Limb (tissue), 2 donors: ENCODE results near the gene PPP1R3E.
"Not testable (repeated sequence)": the region's sequence is repeated elsewhere in the genome, so short reads cannot be mapped to it uniquely, and the experiment has no call there.

Source experiments
- DNase-seq, 2 donors: peaks; one replicate each; pipeline ENCODE4 v3.0.0-alpha.2; 2016; ENCODE audit errors: extremely low spot score in 2 of 2

The PPP1R3E gene

DNA sequence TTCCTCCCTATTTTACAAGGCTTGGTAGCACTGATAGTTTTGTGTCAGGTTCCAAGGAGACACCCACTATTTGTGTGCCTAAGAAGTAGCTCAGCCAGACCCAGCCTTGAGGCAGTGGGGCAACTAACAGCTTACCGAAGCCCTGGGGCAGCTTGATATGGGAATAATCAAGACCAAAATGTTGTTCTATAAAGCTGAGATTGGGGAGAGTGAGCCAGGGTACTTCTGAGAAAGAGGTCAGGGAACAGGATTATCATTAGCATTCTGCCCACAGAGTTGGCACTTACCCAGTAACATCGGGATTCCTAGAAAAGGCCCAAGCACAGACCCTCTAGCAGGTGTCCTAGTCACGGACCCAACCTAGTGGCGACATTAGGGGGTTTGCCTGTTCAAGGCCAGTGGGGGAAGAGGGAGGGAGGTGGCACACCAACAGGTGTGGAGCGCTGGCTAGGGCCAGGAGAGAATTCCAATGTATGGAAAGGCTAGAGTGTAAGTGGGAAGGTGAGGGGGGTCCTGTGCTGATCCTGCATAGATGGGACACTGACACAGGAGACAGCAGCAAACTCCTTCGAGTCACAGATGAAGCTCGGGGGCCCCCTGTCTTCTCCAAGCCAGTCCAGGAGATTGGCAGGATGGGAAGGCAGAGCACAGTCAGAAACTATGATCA lies 4.9 kb downstream of the PPP1R3E start:
- no peak for DNase-seq

DNA sequence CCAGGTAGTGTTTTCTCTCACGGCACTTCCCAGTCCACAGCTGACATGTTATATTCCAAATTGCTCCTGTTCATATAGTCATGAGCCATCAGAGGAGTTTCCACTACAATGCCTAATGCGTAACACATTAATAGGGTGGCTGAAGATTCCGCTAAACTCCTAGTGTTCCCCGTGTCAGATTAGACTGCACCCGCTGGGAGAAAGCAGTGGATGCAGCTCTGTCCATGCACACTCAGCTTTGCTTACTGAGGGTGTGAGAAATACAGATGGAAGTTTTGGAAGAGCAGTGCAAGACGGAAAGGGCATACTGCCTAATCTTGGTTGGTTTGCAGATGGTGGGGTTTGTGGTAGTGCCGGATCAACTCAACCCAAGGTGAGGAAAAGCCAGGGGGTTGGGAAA lies 5.6 kb downstream of the PPP1R3E start:
- DNase-seq = no peak

DNA sequence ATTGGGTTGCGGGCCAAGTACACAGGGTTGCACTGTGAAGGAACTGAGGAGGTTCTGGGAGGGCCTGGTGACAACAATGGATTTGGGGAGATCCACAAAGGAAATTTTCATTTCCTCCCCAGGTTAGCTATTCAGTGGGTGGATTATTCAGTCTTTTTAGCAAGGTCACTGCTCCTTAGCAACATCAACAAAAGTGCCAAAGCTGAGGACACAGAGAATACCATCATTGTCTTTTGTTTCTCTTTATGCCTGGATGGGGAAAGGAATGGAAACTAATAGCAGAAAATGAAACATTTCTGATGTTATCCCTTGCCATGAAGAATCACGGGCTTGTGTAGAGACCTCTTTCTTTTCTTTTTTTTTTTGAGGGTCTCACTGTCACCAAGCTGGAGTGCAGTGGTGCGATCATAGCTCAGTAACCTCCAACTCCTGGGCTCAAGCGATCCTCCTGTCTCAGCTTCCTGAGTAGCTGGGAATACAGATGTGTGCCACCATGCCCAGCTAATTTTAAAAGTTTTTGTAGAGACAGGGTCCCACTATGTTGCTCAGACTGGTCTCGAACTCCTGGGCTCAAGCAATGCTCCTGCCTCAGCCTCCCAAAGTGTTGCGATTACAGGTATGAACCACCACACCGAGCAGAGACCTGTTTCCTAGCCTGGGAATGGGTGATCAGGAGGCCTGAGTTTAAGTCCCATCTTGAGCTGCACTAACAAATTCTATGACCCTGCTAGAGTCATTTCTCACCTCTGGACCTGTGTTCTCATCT lies 6.5 kb downstream of the PPP1R3E start:
- DNase-seq = no peak

DNA sequence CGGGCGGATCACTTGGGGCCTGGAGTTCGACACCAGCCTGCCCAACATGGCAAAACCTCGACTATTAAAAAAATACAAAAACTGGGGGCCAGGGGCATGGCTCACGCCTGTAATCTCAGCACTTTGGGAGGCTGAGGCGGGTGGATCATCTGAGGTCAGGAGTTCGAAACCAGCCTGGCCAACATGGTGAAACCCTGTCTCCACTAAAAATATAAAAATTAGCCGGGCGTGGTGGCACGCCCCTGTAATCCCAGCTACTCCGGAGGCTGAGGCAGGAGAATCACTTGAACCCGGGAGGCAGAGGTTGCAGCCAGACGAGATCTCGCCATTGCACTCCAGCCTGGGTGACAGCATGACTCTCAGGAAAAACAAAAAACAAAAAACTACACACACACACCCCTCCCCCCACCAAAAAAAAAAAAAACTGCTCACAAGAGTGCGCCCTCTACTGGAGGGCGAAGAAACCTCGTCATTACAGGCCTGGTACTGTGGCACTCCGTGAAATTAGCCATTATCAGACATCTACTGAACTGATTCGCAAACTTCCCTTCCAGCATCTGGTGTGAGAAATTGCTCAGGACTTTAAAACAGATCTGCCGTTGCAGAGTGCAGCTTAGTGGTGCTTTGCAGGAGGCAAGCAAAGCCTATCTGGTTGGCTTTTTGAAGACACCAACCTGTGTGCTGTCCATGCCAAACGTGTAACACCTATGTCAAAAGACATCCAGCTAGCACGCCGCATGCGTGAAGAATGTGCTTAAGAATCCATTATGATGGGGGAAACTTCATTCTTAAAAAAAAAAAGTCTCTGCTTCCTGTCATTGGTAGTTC lies 7.7 kb downstream of the PPP1R3E start:
- DNase-seq = peak; percentile 51

DNA sequence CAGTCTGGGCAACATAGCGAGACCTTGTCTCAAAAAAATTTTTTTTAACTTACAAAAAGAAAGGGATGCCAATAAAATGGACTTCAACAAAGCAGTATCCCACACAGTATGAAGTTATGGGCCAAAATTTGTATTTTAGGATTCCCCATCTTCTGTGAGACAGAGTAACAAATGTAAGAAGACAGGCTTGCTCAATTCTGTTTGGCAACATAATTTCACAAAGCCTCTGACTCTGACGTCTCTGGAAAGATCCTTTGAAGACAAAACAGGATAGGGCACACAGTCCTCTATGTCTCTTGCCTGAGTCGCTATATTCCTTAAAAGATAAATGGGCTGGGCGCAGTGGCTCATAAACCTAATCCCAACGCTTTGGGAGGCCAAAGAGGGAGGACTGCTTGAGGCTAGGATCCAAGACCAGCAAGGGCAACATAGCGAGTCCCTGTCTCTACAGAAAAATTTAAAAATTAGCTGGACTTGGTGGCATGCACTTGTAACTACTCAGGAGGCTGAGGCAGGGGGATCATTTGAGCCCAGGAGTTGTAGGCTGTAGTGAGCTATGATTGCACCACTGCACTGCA lies 15.7 kb downstream of the PPP1R3E start:
- no peak for DNase-seq

DNA sequence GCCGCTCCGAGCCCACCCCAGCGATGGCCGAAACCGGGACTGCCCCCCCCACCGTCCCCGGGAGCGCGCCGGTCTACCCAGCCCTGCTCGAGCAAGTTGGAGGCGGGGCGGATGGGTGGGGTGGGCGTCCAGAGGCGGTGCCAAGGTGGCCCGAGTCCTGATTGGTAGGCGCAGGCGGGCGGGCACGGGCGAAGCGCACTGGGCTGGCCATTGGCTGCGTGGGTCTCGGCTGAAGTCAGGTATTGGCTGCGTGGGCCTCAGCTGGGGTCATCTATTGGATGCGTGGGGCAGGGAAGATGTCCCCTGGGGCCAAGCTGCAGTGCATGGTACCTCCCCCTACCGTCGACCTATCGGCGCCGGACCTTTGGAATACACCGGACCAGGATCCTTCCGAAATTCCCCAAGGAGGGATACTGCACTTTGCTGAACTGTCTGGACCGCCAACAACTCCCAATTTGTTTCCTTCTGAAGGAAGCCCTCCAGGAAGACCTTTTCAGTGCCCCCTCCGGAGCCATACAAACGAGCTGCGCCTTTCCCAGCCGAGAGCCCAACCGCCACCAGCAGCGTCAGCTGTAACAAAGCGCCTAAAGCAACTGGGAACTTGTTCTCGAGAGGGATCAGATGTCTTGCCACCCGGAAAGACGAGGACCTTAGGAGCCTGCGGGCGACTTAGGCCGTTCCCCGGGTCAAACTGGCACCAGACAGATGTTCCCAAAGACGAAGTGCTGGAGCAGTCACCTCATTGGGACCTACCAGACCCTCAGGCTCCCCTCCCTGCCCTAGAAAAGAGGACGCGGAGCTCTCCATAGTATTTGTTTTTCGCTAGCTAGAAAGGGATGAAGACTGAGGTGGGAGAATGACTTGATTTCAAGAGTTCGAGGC lies 16.4 kb downstream of the PPP1R3E start, which contains the start of gene HOMEZ:
Gene HOMEZ (minus strand): TSS at position 113 of the 882 bp plus-strand sequence. CDS start 180 bp downstream, outside the sequence.
- DNase-seq = peak; percentile 99

GRCh38 chr14:23285530-23286019 lies 17.1 kb downstream of the PPP1R3E start:
- peak in 1 of 2 donors; percentile 6 for DNase-seq

- no peak for DNase-seq
Measured at GRCh38 chr14:23284654-23285529, 17.8 kb downstream of the PPP1R3E start.

DNA sequence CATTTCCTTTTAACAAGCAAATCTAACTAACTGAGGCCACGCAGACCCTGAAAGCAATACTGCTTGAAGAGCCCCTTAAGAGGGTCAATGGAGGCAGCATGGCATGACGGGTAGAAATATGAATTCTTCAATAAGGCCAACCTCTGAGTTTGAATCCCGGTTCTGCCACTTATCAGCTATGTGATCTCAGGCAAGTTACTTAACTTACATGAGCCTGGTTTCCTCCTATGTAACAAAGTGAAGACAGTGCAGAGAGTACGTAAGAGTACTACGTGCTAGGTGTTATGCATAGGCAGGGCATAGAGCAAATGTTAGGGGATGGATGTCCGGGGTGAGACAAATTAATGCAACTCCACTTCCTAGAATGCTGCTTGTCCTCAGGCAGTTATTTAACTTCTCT lies 21.4 kb downstream of the PPP1R3E start:
- no peak for DNase-seq

GRCh38 chr14:23277928-23278327 lies 24.7 kb downstream of the PPP1R3E start:
- not testable (repeated sequence) for DNase-seq

DNA sequence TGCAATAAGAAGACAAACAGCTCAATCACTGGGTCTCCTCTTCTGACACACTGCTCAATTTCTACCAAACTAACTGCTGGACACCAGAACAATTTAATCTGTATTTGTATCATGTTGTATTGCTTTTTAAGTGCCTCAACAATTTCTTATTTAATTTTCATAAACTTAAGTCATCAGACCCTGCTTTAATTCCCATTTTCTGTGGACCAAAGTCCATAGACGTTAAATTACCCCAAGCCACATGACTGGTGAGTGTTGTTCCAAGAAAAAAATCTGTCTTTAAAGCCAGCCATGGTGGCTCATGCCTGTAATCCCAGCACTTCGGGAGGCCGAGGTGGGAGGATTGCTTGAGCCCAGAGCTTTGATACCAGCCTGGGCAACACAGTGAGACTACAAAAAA lies 25.5 kb downstream of the PPP1R3E start:
- DNase-seq = no peak

- DNase-seq = no peak
Measured at GRCh38 chr14:23275412-23275811, 27.2 kb downstream of the PPP1R3E start.

DNA sequence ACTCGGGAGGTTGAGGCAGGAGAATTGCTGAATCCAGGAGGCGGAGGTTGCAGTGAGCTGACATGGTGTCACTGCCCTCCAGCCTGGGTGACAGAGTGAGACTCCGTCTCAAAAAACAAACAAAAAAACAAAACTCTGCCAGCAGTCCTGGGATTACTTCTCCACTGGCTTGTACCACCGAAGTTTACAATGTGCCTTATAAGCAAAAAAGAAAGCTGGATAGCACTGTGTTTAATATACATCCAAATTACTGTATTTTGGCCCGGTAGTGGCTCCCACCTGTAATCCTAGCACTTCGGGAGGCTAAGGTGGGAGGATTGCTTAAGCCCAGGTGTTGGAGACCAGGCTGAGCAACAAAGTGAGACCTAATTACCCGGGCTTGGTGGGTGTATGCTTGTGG lies 33.5 kb downstream of the PPP1R3E start:
- no peak for DNase-seq

DNA sequence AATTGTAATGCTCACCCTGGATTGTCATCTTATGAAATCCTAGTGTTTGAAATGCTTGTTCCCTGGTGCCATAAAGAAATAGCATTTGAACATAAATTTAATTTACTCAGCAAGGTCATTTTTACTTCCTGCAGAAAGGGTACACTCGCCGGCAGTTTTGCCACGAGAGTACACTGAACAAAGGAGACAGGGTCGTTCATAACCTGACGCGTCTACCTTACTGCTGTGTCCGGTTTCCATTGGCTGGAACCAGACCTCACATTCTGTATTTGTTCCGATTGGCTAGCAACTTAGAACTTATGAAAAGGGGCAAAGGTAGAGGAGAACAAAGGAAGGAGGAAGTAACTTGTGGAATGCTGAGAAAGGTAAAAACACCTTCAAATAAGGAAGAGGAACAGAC lies 41.8 kb downstream of the PPP1R3E start:
- not testable (repeated sequence) for DNase-seq

GRCh38 chr14:23259426-23259825 lies 43.2 kb downstream of the PPP1R3E start:
- no peak for DNase-seq

DNA sequence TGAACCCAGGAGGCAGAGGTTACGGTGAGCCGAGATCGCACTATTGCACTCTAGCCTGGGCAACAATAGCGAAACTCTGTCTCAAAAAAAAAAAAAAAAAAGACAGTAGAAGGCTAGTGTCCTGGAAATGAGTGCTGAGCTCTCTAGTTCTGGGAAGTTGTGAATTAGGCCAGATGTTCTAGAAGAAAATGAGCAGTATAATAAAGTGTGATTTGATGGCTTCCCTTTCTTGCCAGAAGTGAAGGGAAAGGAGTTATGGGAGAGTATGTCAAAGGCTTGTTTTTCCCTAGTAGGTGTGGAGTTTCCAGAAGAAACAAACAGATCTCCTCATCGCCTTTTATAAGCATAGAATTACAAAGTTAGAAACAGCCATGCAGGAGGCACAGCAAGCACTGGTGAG lies 44.4 kb downstream of the PPP1R3E start:
- no peak for DNase-seq

- no peak for DNase-seq
Measured at GRCh38 chr14:23252420-23253333, 50.0 kb downstream of the PPP1R3E start.

DNA sequence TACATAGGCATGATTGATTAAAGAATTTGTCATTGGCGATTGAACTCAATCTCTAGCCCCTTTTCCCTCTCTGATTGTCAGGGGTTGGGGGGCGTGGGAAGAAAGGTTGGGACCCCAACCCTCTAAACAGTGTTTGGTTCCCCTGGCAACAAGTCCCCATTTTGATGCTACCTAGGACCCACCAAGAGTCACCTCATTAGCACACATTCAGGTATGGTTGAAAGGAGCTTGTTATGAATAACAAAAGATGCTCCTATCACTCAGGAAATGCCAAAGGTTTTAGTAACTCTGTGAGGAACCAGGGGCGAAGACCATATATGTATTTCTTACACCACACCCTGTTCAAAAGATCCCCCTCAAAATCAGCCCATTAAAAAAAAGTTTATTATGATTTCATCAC lies 50.7 kb downstream of the PPP1R3E start:
- no peak for DNase-seq
